ENCODE results near the gene CARS1. TPM values are rescaled to one million over a fixed set of nuclear protein-coding genes. Genes with fewer than 3 reads are reported as not detected.

The CARS1 gene
- total and polyA plus RNA-seq, 2 donors (not counting 1 experiment from before 2014, with no cell fraction given) = 31.3 to 49.5 TPM

- H3K36me3 ChIP-seq (replicated peaks in 1 of 2; ENCODE audit: control extremely low read depth in 1 of 2, control insufficient read depth in 1 of 2, extremely low read depth in 1 of 2, insufficient read depth in 2 of 2, low read length in 1 of 2) = peaks cover 7 to 49% of the 10 kb centered on the region in 2 experiments
- intact Hi-C loops (cut with micrococcal nuclease) = no loop called here
- Mint-ChIP-seq H3K4me3 (no peak overlapping the region), H3K9me3 (ENCODE audit: insufficient read depth) (no peaks in the 10 kb centered on the region), H3K4me1 (peaks cover 24% of the 10 kb centered on the region), H3K27ac (no peak overlapping the region), H3K27me3 (no peaks in the 10 kb centered on the region)
- TF ChIP-seq EZH2 (IDR thresholded peaks at IDR 0.05; ENCODE audit: borderline replicate concordance, insufficient read depth, low read depth, low read length, poor library complexity, severe bottlenecking) = no peak
- TF ChIP-seq CTCF (IDR thresholded peaks at IDR 0.05) = no peak
- no CpG with 5 or more reads among the region's 6 CpGs for WGBS (ENCODE audit: insufficient coverage)
- ATAC-seq (ENCODE audit: low read depth) (no peak), DNase-seq (no peak)
- H3K27me3 ChIP-seq (replicated peaks in 1 of 4; ENCODE audit: control extremely low read depth in 1 of 4, control insufficient read depth in 3 of 4, insufficient read depth in 4 of 4, low read length in 3 of 4) = no peaks in the 10 kb centered on the region
- no peak overlapping the region for H3K27ac ChIP-seq (ENCODE audit: low read length in 2 of 2)
- H3K4me3 ChIP-seq (ENCODE audit: control extremely low read depth in 1 of 5, extremely low read depth in 1 of 5, insufficient read depth in 1 of 5, low read depth in 2 of 5, low read length in 4 of 5) = no peak overlapping the region
- peaks cover 93% of the 10 kb centered on the region for H3K79me2 ChIP-seq (ENCODE audit: control insufficient read depth, insufficient read depth, low read length)
- no peaks in the 10 kb centered on the region for H3K4me1 ChIP-seq (ENCODE audit: control insufficient read depth in 2 of 2, insufficient read depth in 2 of 2, low read length in 2 of 2)
- ChIA-PET POLR2A (no interaction called here), CTCF (interaction anchor here (0.8 to 1.2 kb wide), 2 partner anchors 112 to 447 kb away, joined by 3 read pairs; no protein-coding TSS in a partner anchor)
- no peak overlapping the region for H2AFZ ChIP-seq (ENCODE audit: insufficient read depth, low read depth, low read length, poor library complexity, severe bottlenecking)
- no peaks in the 10 kb centered on the region for H3K9me3 ChIP-seq (ENCODE audit: control extremely low read depth in 1 of 3, control insufficient read depth in 2 of 3, insufficient read depth in 1 of 3, low read length in 2 of 3)
- no peak overlapping the region for H3K9ac ChIP-seq (ENCODE audit: low read length)
- H4K20me1 ChIP-seq (ENCODE audit: control insufficient read depth, insufficient read depth, low read length, poor library complexity, severe bottlenecking) = peaks cover 88% of the 10 kb centered on the region
- no peak overlapping the region for H3K4me2 ChIP-seq (replicated peaks; ENCODE audit: low read depth, low read length, poor library complexity, severe bottlenecking)
Measured at GRCh38 chr11:2980168-2980840, 76.9 kb downstream of the CARS1 start.

DNA sequence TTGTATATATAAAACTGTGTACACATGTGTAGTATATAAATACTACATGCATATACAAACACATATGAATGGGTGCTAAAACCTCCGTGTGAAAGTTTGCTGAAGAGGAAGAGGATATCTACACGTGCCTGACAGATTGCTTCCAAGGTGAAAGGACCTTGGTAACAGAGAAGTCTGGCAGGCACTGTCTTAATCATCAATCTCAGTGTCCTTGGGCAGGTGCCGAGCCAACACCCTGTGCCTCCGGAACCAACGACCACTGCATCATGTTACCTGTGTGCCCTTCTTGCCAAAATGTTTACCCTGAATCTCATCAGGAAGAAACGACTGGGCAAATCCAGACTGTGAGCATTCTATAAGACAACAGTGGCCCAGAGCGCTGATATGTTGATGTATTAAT, 80.1 kb downstream of the CARS1 start:
- 95% methylated on average over 6 of the region's 7 CpGs for WGBS (ENCODE audit: insufficient coverage)

More for the DNA sequence above, 80.1 kb downstream of the CARS1 start:
- H2AFZ ChIP-seq (ENCODE audit: insufficient read depth, low read depth, low read length, poor library complexity, severe bottlenecking) = no peak overlapping the region
- H3K27me3 ChIP-seq (replicated peaks in 1 of 4; ENCODE audit: control extremely low read depth in 1 of 4, control insufficient read depth in 3 of 4, insufficient read depth in 4 of 4, low read length in 3 of 4) = no peaks in the 10 kb centered on the region
- TF ChIP-seq EZH2 (IDR thresholded peaks at IDR 0.05; ENCODE audit: borderline replicate concordance, insufficient read depth, low read depth, low read length, poor library complexity, severe bottlenecking) (no peak), CTCF (IDR thresholded peaks at IDR 0.05) (no peak)
- H3K9ac ChIP-seq (ENCODE audit: low read length) = no peak overlapping the region
- CTCF ChIA-PET = no interaction called here
- H4K20me1 ChIP-seq (ENCODE audit: control insufficient read depth, insufficient read depth, low read length, poor library complexity, severe bottlenecking) = peaks cover 68% of the 10 kb centered on the region
- no peaks in the 10 kb centered on the region for H3K9me3 Mint-ChIP-seq (ENCODE audit: insufficient read depth)
- no peak overlapping the region for H3K4me3 ChIP-seq (ENCODE audit: control extremely low read depth in 1 of 5, extremely low read depth in 1 of 5, insufficient read depth in 1 of 5, low read depth in 2 of 5, low read length in 4 of 5)
- H3K27ac ChIP-seq (ENCODE audit: low read length in 2 of 2) = no peak overlapping the region
- intact Hi-C loops (cut with micrococcal nuclease) = no loop called here
- POLR2A ChIA-PET = no interaction called here
- H3K4me1 ChIP-seq (ENCODE audit: control insufficient read depth in 2 of 2, insufficient read depth in 2 of 2, low read length in 2 of 2) = no peaks in the 10 kb centered on the region
- no peaks in the 10 kb centered on the region for H3K9me3 ChIP-seq (ENCODE audit: control extremely low read depth in 1 of 3, control insufficient read depth in 2 of 3, insufficient read depth in 1 of 3, low read length in 2 of 3)
- ATAC-seq (ENCODE audit: low read depth) (no peak), DNase-seq (no peak)
- H3K4me1 Mint-ChIP-seq = peaks cover 10% of the 10 kb centered on the region
- no peak overlapping the region for H3K4me3 Mint-ChIP-seq
- peaks cover 3 to 68% of the 10 kb centered on the region in 2 experiments for H3K36me3 ChIP-seq (replicated peaks in 1 of 2; ENCODE audit: control extremely low read depth in 1 of 2, control insufficient read depth in 1 of 2, extremely low read depth in 1 of 2, insufficient read depth in 2 of 2, low read length in 1 of 2)
- H3K27me3 Mint-ChIP-seq = no peaks in the 10 kb centered on the region
- peaks cover 85% of the 10 kb centered on the region for H3K79me2 ChIP-seq (ENCODE audit: control insufficient read depth, insufficient read depth, low read length)
- H3K27ac Mint-ChIP-seq = no peak overlapping the region
- no peak overlapping the region for H3K4me2 ChIP-seq (replicated peaks; ENCODE audit: low read depth, low read length, poor library complexity, severe bottlenecking)

Data from B cell (primary cell).